ENCODE measurements around the gene OR2F1. TPM values are rescaled to one million over a fixed set of nuclear protein-coding genes. Genes with fewer than 3 reads are reported as not detected.
A peak's percentile ranks its signal among the peaks of the same experiment; 100 is the strongest.

Gene OR2F1
- total RNA-seq, 3 donors from 2014 or later, result not detected

DNA sequence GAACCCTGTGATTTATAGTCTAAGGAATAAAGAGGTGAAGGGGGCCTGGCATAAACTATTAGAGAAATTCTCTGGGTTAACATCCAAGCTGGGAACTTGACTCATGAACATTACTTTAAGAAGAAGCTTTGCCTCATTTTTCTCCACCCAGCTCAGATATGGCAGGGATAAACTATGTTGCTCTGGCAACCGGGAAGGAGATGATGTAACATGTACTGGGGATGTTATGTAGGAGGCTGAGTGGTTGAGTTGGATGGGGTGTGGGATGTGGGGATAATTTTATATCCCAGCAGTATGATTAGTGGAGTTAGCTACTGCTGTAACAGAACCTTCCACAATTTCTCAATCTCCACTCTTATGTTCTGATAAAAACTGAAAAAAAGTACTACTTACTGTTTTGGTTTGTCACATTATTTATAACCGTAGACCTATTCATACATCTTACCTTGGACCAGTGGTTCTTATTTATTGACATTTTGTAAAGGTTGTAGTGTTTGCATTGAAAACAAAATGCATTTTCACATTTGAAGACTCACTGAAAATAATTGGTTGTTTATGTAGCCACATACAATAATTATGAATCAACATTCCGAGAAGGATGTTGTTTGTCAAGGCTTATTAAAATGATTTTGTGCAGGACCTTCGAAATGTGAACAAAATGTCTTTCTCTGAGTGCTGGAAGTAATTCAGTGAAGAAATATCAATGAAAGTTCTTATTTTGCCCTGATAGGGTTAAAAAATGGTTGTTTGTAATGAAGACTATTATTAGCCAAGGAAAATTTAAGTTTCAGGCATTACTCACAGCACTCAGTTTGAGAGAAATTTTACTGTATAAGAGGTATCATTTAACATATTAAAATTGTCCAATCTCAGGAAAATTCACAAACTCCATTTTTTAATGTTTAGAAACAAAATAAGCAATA, 18.3 kb upstream of the OR2F1 start:
- H3K4me1 Mint-ChIP-seq (ENCODE audit: low read depth), result no peaks in the 10 kb centered on the region
- peaks cover 9% of the 10 kb centered on the region for H3K9me3 Mint-ChIP-seq
- DNase-seq, result no peak
- no peak overlapping the region for H3K4me3 Mint-ChIP-seq
- peaks cover 2% of the 10 kb centered on the region for H3K36me3 Mint-ChIP-seq (ENCODE audit: insufficient read depth)
- H3K27me3 Mint-ChIP-seq (ENCODE audit: low read depth), result no peaks in the 10 kb centered on the region
- ATAC-seq, result no peak

DNA sequence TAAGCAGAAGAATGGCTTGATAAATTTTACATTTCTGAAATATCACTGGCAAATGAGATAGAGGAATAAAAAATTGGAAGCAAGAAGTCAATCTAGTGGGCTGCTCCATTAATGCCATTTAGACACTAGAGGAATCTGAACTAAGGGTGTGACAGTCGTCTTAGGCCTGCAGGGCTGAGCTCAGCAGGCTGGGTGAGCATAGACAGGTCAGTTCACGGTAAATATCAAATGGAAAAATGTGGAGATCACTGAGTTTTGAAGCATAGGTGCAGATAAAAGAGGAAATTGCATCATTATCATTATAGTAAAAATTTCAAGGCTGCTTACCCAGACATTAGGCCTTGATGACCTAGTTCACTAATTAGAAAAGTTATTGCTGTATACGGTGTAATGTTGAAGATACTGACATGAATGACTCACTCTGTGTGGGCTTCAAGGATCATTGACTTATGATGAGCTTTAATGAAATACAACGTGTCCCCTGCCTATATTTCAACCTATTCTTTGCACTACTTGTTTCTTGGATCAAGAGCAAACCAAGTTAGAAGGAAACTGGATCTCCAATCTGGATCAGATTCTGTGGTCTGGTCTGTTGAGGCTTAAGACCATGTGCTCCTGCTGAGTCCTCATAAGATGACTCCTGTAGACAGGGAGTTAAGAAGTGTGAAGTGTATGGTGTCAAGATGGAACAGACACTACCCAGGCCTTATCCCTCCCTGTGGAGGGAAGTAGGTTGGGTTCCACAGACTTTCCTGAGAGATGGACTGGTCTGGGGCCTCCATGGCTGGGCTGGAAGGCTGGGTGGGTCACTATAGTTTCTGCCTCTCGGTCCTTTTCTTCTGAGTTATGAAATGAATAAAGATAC, 16.0 kb upstream of the OR2F1 start:
- H3K9me3 Mint-ChIP-seq, result peaks cover 3% of the 10 kb centered on the region
- H3K4me1 Mint-ChIP-seq (ENCODE audit: low read depth), result no peaks in the 10 kb centered on the region
- ATAC-seq (no peak), DNase-seq (no peak)
- peaks cover 3% of the 10 kb centered on the region for H3K27me3 Mint-ChIP-seq (ENCODE audit: low read depth)
- no peaks in the 10 kb centered on the region for H3K36me3 Mint-ChIP-seq (ENCODE audit: insufficient read depth)
- H3K4me3 Mint-ChIP-seq, result no peak overlapping the region

DNA sequence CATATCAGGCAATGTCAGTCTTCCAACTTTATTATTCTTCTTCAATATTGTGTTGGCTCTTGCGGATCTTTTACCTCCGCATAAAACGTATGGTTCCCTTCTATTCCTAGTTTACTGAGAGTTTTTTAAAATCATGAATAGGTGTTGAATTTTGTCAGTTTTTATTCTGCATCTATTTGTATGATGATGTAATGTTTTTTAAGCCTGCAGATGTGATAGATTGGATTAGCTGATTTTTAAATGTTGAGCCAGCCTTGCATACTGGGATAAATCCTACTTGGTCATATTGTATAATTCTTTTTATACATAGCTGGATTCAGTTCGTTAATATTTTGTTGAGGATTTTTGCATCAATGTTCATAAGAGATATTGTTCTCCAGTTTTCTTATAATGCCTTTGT, 9.2 kb upstream of the OR2F1 start:
- Mint-ChIP-seq H3K4me1 (ENCODE audit: low read depth) (no peaks in the 10 kb centered on the region), H3K4me3 (no peak overlapping the region), H3K9me3 (no peaks in the 10 kb centered on the region), H3K36me3 (ENCODE audit: insufficient read depth) (no peaks in the 10 kb centered on the region), H3K27me3 (ENCODE audit: low read depth) (peaks cover 25% of the 10 kb centered on the region)
- ATAC-seq, result no peak
- no peak for DNase-seq

DNA sequence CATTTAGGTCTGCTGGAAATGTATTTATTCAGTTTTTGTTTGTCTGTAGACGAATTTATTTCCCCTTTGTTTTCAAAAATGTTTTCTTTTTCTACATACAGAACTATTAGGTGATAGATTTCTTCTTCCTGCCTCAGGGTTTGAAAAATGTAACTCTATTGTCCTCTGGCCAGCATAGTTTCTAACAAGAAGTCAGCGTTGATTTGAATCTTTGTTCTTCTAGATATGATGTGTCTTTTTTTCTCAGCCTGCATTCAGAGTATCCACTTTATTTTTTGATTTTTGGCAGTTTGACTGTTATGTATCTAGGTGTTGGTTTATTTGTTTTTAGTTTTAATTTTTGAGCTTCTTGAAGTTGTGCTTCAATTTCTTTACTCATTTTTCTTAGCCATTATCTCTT, 7.5 kb upstream of the OR2F1 start:
- Mint-ChIP-seq H3K4me3 (no peak overlapping the region), H3K27me3 (ENCODE audit: low read depth) (peaks cover 29% of the 10 kb centered on the region), H3K36me3 (ENCODE audit: insufficient read depth) (no peaks in the 10 kb centered on the region), H3K9me3 (no peaks in the 10 kb centered on the region), H3K4me1 (ENCODE audit: low read depth) (no peaks in the 10 kb centered on the region)
- no peak for DNase-seq
- ATAC-seq, result no peak

DNA sequence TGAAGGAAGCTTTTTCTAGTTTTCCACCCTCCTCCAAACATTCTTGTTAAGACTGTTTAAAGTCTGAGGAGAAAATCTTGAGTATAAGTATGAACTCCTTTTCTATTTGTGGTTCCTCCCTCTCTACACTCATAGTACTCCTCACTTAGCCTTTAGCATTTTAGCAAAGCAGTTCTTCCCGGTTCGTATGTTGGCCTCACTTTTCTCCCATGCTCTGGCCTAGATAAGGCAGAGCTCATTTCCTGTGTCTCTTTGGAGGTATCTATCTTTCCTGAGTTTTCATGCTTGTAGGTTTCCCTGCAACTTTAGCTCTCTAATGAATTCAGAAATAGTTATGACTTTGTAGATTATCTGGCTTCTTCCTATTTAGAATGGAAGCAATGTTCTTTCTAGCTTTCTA, 5.9 kb upstream of the OR2F1 start:
- Mint-ChIP-seq H3K27me3 (ENCODE audit: low read depth) (peaks cover 30% of the 10 kb centered on the region), H3K4me3 (no peak overlapping the region), H3K4me1 (ENCODE audit: low read depth) (no peaks in the 10 kb centered on the region), H3K36me3 (ENCODE audit: insufficient read depth) (no peaks in the 10 kb centered on the region), H3K9me3 (no peaks in the 10 kb centered on the region)
- no peak for DNase-seq
- ATAC-seq, result no peak

DNA sequence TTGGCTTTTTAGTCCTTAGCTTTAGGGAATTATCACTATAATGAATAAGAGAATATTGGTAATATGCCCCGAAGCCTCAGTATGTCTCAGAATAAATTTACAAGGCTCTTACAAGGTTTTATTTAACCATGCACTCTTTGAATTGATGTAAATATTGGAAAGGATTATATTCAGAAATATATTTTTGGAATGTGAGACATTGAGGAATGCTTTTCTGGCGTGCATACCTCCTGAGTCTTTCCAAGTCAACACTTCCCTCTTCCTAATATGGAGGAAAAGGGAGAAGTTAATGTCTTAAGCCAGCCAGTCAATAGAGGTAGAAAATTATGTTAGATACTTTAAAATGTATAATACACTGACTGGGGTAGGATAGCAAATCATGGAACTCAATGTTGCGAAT, 1.2 kb upstream of the OR2F1 start:
- H3K9me3 Mint-ChIP-seq, result no peaks in the 10 kb centered on the region
- no peak overlapping the region for H3K4me3 Mint-ChIP-seq
- ATAC-seq (no peak), DNase-seq (no peak)
- no peaks in the 10 kb centered on the region for H3K36me3 Mint-ChIP-seq (ENCODE audit: insufficient read depth)
- no peaks in the 10 kb centered on the region for H3K4me1 Mint-ChIP-seq (ENCODE audit: low read depth)
- peaks cover 24% of the 10 kb centered on the region for H3K27me3 Mint-ChIP-seq (ENCODE audit: low read depth)

DNA sequence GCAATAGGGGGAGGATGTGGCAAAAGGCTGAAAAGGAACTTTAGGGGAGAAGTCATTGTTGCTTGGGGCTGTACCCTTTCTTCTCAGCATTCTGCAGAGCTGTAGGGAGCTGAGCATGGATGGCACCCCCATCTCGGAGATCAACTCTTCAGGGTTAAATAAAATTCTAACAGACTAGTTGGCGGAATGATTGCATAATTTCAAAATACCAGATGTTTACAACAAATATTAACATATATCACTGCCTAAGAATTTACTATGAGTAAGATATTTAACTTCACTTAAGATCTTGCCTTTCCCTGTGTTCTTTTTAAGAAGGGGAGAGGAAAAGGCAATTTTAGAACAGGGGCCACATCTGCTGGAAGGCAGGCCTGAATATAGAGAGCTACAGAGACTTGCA, 509 bp upstream of the OR2F1 start:
- H3K9me3 Mint-ChIP-seq, result no peaks in the 10 kb centered on the region
- H3K4me1 Mint-ChIP-seq (ENCODE audit: low read depth), result no peaks in the 10 kb centered on the region
- DNase-seq (no peak), ATAC-seq (no peak)
- H3K4me3 Mint-ChIP-seq, result no peak overlapping the region
- H3K36me3 Mint-ChIP-seq (ENCODE audit: insufficient read depth), result no peaks in the 10 kb centered on the region
- peaks cover 23% of the 10 kb centered on the region for H3K27me3 Mint-ChIP-seq (ENCODE audit: low read depth)

DNA sequence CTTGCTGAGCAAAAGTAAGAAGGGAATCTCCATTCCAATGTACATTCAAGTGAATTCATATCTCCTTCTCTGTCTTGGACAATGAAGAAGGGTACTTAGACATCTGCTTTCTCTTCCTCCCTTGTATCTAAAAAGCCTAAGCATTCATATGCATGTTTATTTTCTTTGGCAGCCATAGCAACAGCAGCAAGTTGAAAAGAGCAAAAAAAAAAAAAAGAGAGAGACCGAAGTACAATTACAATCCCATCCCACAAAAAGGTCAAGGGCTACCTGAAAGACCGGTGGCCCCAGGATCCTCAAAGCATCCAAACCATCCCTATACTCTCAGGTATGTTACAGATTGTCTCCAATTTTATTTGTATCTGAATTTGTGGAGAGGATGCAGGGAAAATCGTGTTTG, 4.1 kb downstream of the OR2F1 start:
- no peak for ATAC-seq
- Mint-ChIP-seq H3K9me3 (no peaks in the 10 kb centered on the region), H3K27me3 (ENCODE audit: low read depth) (peaks cover 21% of the 10 kb centered on the region), H3K4me1 (ENCODE audit: low read depth) (no peaks in the 10 kb centered on the region), H3K4me3 (no peak overlapping the region), H3K36me3 (ENCODE audit: insufficient read depth) (no peaks in the 10 kb centered on the region)
- no peak for DNase-seq

DNA sequence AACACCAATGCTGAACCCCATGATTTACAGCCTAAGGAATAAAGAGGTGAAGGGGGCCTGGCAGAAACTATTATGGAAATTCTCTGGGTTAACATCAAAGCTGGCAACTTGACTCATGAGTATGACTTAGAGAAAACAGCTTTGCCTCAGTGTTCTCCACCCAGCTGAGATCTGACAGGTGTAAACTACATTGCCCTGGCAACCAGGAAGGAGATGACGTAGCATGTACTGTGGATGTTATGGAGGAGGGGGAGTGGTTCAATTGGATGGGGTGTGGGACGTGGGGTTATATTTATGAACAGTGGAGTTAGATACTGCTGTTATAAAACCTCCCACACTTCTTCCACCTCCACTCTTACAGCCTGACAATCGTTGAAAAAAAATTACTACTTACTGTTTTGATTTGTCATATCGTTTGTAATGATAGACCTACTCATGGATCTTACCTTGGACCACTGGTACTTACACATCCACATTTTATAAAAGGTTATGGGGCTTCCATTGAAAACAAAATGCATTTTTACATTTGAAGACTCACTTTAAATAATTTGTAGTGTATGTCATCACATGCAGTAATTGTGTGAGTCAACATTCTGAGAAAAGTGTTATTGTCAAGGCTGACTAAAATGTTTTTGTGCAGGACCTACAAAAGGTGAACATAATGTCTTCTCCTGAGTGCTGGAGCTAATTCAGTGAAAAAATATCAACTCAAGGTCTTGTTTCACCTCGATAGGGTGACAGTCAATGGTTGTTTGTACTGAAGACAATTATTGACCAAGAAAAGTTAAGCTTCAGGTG, 6.4 kb downstream of the OR2F1 start:
- Mint-ChIP-seq H3K9me3 (no peaks in the 10 kb centered on the region), H3K36me3 (ENCODE audit: insufficient read depth) (no peaks in the 10 kb centered on the region), H3K27me3 (ENCODE audit: low read depth) (peaks cover 21% of the 10 kb centered on the region), H3K4me1 (ENCODE audit: low read depth) (no peaks in the 10 kb centered on the region), H3K4me3 (no peak overlapping the region)
- DNase-seq, result no peak
- peak in 1 of 2 donors; percentile 46 for ATAC-seq

DNA sequence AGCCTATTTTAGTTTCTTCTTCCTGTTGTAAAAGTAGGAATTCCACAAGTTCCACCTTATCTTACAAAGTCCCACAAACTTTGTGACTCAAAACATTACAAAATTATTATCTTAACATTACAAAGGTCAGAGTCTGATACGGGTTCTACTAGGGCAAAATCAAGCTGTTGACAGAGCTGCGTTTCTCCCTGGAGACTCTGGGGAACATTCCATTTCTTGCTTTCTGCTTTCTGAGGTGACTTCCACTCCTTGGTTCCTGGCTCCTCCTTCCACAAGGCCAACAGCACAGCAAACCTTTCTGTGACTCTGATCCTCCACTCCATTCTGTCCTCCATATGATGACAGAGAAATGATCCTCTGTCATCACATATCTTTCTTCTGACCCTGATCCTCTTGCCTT, 10.6 kb downstream of the OR2F1 start:
- Mint-ChIP-seq H3K4me3 (no peak overlapping the region), H3K4me1 (ENCODE audit: low read depth) (no peaks in the 10 kb centered on the region), H3K27me3 (ENCODE audit: low read depth) (peaks cover 14% of the 10 kb centered on the region), H3K9me3 (no peaks in the 10 kb centered on the region), H3K36me3 (ENCODE audit: insufficient read depth) (no peaks in the 10 kb centered on the region)
- ATAC-seq (no peak), DNase-seq (no peak)

DNA sequence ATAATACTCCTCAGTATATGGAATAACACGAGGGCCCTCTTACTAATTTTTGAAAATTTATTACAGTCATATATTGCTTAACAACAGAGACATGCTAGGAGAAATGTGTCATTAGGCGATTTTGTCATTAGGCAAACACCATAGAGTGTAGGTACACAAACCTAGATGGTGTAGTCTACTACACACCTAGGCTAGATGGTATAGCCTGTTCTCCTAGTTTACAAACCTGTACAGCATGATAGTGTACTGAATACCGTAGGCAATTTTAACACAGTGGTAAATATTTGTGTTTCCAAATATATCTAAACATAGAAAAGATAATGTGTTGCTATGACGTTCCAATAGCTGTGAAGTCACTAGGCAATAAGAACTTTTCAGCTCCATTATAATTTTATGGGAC, 12.8 kb downstream of the OR2F1 start:
- DNase-seq (no peak), ATAC-seq (no peak)
- H3K27me3 Mint-ChIP-seq (ENCODE audit: low read depth), result peaks cover 11% of the 10 kb centered on the region
- no peak overlapping the region for H3K4me3 Mint-ChIP-seq
- no peaks in the 10 kb centered on the region for H3K36me3 Mint-ChIP-seq (ENCODE audit: insufficient read depth)
- no peaks in the 10 kb centered on the region for H3K4me1 Mint-ChIP-seq (ENCODE audit: low read depth)
- peaks cover 3% of the 10 kb centered on the region for H3K9me3 Mint-ChIP-seq

DNA sequence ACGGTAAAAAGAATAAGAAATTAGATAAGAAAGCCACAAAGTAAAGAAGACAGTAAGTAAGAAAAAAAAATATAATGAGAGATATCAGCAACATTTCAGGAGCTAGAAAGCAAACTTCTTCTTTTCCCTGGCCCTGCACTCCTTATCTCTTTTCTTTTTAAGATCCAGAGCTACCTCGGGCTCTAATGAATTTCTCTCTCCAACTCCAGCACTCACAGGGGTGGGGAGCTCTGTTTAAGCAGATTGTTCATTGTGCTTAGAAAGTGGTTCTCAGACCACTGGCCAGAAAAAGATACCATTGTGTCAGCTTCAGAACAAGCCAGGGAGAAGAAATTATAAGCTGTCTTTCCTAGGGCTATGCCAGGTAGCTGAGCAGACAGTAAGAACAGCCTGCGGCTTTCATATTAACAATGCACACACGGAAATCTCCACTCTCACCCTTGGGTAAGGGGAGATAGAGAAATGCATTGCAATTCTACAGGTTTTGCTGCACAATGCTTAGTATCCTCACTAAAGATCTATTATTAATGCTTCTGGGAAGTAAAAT, 19.3 kb downstream of the OR2F1 start:
- DNase-seq (no peak), ATAC-seq (no peak)
- Mint-ChIP-seq H3K4me1 (ENCODE audit: low read depth) (no peaks in the 10 kb centered on the region), H3K36me3 (ENCODE audit: insufficient read depth) (no peaks in the 10 kb centered on the region), H3K9me3 (peaks cover 3% of the 10 kb centered on the region), H3K27me3 (ENCODE audit: low read depth) (peaks cover 10% of the 10 kb centered on the region), H3K4me3 (no peak overlapping the region)

DNA sequence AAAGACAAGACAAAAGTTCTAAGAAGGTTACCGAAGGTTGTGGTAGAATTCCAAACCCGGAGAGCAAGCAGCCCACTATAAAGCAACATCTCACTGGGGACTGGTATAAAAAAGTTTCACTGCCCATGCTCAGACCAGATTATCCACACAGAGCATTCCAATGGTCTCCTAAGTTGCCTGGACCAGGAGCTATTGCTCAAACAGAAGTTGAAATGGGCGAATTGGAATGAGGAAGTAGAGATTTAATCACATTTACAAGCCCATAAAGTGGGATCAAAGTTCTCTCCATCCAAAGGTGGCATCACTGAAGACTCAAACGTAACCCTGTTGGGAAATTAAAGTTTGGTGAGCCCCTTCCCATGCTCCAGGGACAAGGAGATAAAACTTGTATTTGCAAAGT, 19.8 kb downstream of the OR2F1 start:
- ATAC-seq, result no peak
- H3K4me3 Mint-ChIP-seq, result no peak overlapping the region
- DNase-seq, result no peak

DNA sequence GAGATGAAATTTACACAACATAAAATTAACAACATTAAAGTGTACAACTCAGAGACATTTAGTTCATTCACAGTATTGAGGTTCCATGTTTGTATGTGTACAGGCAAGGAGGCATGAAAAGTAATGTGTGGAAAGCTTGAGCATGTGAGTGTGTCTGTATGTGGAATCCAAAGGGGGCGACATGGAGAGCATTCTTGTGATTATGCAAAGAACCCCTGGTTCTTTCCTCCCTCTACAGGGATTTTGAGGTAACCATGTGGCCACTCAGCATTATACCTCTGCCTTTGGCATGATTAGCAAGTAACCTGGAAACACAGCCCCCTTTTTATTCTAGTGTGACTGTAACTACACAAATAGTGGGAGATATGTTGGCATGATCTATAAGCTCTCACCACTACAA, 21.0 kb downstream of the OR2F1 start:
- H3K36me3 Mint-ChIP-seq (ENCODE audit: insufficient read depth), result no peaks in the 10 kb centered on the region
- H3K27me3 Mint-ChIP-seq (ENCODE audit: low read depth), result peaks cover 9% of the 10 kb centered on the region
- no peaks in the 10 kb centered on the region for H3K4me1 Mint-ChIP-seq (ENCODE audit: low read depth)
- H3K4me3 Mint-ChIP-seq, result no peak overlapping the region
- ATAC-seq (no peak), DNase-seq (no peak)
- H3K9me3 Mint-ChIP-seq, result peaks cover 3% of the 10 kb centered on the region

More for the DNA sequence above, 19.8 kb downstream of the OR2F1 start:
- H3K27me3 Mint-ChIP-seq (ENCODE audit: low read depth), result peaks cover 10% of the 10 kb centered on the region
- peaks cover 3% of the 10 kb centered on the region for H3K9me3 Mint-ChIP-seq
- no peaks in the 10 kb centered on the region for H3K36me3 Mint-ChIP-seq (ENCODE audit: insufficient read depth)
- no peaks in the 10 kb centered on the region for H3K4me1 Mint-ChIP-seq (ENCODE audit: low read depth)
